ENCODE data around the gene KIF20A.
A peak's percentile ranks its signal among the peaks of the same experiment; 100 is the strongest.
"Not testable (repeated sequence)": the region's sequence is repeated elsewhere in the genome, so short reads cannot be mapped to it uniquely, and the experiment has no call there.

The KIF20A gene

DNA sequence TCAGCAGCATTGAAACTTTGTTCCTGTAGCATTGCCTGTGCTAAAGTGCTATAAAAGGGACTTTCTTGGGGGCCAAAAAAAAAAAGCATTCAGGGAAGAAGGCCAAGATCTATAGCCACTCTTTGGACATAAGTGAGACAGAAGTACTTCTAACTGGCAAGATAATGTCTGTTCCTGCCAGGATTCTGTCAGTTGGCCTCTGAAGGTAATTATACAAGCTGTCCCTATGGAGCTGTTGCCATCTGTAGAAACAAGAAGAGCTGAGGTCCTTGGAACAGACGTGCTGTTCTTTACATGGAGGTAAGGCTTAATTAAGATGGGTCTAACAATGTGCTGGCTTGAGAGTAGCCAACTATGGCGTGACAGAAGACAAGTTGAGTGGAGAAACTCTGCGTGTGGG is 9.7 kb downstream of the KIF20A start:
- no peak for DNase-seq

DNA sequence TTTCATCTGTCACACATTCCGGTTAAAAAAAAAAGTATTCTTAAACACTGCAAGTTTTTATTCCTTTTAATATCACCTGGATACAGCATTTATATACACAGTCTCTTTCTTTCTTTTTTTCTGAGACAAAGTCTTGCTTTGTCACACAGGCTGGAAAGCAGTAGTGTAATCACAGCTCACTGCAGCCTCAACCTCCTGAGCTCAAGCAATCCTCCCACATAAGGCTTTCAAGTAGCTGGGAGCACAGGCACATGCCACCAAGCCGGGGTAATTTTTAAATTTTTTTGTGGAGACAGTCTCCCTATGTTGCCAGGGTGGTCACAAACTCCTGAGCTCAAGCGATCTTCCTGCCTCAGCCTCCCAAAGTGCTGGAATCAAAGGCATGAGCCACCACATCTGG is 13.9 kb downstream of the KIF20A start:
- DNase-seq = no peak

DNA sequence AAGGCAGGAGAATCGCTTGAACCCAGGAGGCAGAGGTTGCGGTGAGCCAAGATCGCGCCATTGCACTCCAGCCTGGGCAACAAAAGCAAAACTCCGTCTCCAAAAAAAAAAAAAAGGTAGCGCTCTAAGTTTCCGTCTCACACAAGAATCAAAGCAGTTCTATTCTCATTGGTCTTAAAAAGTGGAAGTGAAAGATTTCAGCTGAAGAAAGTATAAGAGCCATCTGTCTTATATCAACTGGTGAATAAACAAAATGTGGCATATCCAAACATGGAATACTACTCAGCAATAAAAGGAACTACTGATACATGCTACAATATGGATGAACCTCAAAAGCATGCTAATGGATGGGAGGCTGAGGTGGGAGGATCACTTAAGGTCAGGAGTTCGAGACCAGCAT is 14.9 kb downstream of the KIF20A start:
- not testable (repeated sequence) for DNase-seq

DNA sequence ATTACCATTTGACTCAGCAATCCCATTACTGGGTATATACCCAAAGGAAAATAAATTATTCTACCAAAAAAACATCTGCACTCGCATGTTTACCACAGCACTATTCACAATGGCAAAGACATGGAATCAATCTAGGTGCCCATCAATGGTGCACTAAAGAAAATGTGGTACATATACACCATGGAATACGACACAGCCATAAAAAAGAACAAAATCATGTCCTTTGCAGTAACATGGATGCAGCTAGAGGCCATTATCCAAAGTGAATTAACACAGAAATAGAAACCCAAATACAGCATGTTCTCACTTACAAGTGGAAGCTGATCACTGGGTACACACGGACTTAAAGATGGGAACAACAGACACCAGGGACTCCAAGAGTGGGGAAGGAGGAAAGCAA is 32.1 kb downstream of the KIF20A start:
- no peak for DNase-seq

DNA sequence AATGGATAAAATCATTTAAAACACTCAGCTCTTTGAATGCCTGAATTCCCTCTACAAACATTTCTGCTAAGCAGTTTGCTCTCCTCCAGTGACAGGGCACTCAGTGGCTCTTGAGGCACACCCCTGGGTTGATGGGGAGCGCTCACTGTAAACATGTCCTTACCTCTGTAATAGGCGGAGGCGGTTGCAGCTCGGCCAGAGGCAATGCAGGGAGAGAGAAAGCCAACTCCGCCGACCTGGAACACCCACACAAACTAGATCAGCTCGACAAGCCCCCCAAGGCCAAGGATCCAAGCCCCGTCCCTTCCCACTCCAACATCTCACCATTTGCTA is 33.9 kb downstream of the KIF20A start:
- DNase-seq = no peak

DNA sequence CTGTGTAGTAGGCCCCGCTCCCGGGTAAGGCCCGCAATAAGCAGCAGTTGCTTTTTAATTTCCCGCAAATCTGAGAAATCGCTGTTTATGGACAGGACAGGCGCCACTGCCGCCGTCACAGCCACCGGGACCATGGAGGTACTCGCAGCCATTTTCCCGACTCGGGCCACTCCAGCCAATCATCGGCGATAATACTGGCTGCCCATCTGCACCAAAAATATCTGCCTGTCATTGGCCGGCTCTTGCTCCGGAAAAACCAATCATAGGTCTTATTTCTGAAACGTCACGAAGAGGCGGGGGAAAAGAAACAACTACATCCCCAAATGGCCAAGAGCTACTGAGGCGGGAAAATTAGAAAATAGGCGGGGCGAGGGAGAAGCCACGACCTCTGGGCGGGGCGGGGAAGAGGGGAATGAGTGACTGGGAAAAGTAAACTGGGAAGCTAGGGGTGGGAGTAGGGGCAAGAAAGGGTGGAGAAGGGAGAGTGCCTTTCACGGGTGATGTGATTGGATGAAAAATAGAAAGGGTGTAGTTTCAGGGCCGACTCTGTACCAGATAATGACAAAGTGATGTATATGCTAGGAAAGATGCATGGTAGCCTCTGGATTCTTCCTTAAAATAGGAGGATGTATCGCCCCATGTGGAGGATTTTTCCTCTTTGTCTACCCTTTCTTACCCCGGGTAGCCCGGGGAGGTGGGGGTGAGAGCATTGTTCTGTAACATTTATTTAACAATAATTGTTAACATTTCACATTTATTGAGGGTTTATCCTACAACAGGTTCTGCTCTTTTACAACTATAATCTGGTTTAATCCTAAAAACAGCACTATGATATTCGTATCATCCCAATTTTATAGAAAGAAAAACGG is 34.5 kb downstream of the KIF20A start, which contains the start of gene CDC23:
TSS of gene CDC23 (minus strand) at position 163 of the 869 bp plus-strand sequence. CDS start at position 152, 11 bp downstream.
- peak; percentile 97 for DNase-seq

DNA sequence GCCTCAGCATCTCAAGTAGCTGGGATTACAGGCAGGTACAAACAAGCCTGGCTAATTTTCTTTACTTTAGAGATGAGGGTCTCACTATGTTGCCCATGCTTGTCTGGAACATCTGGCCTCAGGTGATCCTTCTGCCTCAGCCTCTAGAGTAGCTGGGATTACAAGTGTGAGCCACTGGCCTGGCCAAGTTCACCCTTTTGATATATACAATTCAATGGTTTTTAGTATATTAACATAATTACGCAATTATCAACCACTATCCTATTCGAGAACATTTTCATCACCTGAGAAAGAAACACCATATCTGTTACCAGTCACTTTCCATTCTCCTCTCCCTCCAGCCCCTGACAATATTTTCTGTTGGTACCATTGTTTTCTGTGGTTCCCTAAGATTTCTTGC is 37.9 kb downstream of the KIF20A start:
- DNase-seq = no peak

DNA sequence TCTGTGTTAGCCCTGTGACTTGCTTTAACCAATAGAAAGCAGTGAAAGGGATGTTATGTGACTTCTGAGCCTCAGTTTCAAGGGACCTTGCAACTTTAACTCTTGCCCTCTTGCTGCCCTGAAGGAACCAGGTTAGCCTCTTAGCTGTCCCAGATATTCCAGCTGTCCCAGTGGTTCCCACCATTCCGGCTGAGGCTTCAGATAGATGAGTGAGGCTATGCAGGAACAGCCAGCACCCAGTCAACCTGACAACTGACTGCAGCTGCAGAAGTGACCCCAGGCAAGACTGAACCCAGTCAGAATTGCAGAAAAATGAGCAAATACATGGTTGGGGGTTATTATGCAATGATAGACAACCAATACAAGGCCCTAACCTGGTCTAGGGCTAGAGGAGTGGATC is 44.6 kb downstream of the KIF20A start:
- DNase-seq = no peak

DNA sequence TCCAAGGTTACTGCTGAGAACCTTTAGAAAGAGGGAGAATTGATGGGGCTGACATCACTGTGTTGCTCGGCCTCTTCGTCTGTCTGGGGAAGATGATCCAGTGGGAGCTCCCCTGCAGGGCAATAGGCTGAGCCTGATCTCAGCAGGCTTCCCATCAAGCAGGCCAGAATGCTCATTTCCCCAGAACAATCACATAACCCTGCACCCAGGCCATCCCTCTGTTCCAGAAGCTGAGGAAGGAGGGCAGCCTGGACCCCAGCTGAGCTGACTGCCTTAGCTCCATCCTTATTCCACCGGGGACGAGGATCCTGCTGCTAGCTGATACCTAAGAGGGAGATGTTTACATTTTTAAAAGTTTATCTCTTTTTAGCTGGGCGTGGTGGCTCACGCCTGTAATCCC is 45.8 kb downstream of the KIF20A start:
- DNase-seq = no peak

DNA sequence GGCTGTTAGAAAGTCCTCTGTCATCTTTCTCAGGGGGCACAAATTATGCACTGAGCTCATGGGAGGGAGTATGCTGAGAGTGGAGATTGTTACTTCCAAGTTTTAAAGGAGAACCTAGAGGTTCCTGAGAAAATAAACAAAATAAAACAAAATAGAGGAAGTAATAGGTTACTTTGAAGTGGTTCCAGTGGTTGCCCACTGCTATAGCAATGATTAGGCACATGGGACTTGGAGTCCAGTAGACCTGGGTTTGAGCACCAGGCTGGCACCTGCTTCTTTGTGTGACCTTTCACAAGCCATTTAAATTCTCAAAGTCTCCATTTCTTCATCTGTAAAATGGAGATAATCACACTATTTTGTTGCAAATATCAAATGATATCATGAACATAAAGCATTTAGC is 48.0 kb downstream of the KIF20A start:
- DNase-seq = no peak

DNA sequence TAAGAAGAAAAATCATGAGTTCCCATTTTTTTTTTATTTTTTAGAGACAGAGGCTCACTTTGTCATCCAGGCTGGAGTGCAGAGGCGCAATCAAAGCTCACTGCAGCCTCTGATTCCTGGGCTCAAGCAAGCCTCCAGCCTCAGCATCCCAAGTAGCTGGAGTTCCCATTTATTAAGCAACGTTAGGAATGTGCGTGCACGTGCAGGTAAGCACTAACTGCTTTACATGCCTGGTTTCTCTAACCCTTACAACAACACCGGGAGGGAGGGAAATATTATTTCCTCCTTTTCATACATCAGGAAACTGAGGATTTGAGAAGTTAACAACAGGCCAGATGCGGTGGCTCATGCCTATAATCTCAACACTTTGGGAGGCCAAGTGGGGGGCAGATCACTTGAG is 50.5 kb downstream of the KIF20A start:
- DNase-seq = no peak

DNA sequence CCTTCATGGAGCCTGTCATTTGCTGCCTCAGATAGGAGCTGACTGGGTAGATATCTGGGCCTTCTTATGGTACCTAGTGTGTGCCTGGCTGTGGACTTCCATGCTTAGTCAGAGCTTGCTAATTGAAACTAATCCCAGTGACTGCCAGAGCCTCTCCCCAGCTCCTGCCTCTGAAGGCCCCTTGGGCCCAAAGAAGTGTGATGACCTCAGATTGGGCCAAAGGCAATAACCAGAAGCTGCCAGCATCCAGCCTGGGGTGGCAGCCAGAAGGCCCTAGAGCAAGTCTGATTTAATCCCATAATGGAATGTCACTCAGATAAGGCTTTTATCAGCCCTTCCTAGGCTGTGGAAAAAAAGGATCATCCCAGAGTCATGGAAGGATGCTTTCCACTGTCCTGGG is 51.3 kb downstream of the KIF20A start:
- no peak for DNase-seq

DNA sequence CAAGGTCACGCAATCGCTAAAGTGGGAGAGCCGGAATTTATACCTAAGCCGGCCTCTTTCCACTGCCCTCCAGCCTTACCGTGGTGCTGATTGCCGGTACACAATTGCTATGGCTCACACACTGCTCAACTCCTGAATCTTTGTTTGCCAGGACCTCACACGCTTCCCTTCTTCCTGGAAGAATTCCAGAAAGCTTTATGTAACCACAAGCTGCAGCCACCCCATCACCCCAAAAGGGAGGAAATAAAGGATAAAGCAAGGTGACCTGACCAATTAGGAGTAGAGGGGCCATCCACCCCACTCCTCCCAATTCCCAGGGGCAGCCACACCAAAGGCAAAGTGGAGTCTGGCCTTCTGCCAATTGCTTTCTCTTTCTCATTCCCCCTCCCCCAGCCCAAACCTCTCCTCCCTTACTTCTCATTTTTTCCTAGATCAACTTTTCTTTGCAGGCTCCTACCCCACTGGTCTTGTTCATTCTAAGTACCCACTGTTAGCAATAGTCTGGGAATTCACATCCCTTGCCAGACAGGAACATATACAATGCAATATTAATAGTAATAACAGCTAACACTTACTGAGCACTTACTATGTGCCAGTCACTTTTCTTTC is 52.2 kb downstream of the KIF20A start:
- no peak for DNase-seq

DNA sequence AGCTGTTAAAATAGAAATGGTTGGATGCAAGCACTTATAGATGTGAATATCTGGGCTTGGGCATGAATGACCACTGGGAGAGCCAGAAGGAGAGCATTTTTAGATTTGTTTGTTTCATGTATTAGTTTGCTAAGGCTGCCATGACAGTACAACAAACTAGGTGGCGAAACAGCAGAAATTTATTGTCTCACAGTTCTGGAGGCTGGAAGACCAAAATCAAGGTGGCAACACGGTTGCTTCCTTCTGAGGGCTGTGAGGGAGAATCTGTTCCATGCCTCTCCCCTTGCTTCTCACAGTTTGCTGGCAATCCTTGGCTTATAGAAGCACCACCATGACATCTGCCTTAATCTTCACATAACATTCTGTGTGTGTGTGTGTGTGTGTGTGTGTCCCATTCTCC is 54.4 kb downstream of the KIF20A start:
- no peak for DNase-seq

DNA sequence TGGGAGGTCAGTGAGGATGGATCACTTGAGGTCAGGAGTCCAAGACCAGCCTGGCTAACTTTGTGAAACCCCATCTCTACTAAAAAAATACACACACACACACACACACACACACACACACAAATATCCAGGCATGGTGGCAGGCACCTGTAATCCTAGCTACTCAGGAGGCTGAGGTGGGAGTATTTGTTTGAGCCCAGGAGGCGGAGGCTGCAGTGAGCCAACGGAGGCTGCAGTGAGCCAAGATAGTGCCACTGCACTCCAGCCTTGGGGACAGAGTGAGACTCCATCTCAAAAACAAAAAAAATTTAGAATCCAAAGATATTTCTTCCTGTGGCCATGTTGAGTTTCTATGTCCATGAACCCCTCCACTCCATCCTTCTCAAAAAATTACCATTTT is 55.7 kb downstream of the KIF20A start:
- no peak for DNase-seq

All from CD4-positive, alpha-beta T cell treated with Interleukin-10 for 1 hour (primary cell).